Activated CD4-positive, alpha-beta T cell treated with anti-CD3 and anti-CD28 coated beads, Interleukin-2, Interleukin-6, amounts not matched to agents 100 ng/mL and 50 ng/mL, durations not matched to agents 16 hours and 8 hours (primary cell): ENCODE measurements around the gene AQP12B.
A peak's percentile ranks its signal among the peaks of the same experiment; 100 is the strongest.
"Not testable (repeated sequence)": the region's sequence is repeated elsewhere in the genome, so short reads cannot be mapped to it uniquely, and the experiment has no call there.

Experiments used
- DNase-seq: peaks from one replicate; pipeline ENCODE4 v3.0.0-alpha.2; 2020

Gene AQP12B

DNA sequence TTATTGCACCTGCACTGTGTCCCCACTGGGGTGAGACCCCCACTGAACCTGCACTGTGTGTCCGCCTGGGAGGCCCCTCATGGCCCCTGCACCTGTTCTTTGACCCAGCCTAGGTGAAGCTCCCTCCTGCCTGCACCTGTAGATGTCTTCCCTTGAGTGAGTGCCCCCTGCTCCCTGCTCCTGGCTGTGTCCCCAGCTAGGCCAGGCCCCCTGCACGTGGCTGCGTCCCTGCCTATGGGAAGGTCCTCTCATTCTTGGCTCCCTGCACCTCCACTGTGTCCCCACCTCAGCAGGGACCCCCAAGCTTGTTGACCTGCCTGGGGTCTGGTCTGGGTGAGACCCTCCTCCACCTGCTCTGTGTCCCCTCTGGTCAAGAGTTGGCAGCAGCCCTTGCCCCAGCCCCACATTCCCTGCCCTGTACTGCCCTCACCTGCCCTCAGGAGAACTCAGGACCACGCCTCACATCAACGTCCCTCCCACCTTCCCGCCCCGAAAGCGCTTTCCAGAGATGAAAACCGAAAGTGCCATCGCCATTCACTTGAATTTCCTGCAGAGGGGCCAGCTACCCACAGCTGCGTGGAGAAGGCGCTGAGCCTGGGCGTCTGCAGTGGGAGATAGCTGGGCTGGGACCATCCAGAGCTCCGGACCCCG, 769 bp upstream of the AQP12B start:
- not testable (repeated sequence) for DNase-seq

DNA sequence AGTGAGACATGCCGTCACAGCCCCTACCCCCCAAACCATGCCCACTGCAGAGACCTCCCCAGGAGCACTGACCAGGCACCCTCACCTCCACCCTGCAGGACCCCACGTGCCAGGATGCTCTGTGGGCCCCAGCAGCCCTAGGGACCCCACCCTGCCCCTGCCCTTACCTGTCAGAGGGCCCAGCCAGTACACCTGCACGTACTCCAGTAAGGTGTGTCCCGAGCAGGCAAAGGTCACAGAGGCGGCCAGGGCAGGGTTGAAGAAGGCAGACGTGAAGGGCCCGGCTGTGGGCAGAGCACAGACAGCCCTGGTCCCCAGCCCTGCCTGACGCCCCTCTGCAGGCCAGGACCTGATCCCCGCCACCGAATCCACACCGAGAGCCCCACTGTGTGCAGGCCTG, 2.5 kb downstream of the AQP12B start:
- DNase-seq, result not testable (repeated sequence)

DNA sequence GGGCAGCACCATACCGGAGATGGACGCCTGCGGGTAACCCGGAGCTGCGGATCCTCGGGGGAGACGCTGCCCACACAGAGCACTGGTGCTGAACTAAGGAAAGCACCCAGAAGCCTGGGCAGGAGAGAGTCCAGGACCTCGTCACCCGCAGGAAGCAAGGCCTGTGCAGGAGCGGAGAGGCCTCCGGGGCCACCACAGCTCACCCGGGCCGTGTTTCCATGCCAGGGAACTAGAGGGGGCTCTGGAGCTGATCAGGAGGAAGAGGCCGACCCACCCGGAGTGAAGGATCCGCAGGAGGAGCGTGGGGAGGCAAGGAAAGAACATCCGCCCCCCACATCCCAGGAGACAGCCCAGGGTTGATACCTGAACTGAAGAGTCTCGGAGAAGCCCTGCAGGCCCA, 3.8 kb downstream of the AQP12B start:
- DNase-seq, result not testable (repeated sequence)

DNA sequence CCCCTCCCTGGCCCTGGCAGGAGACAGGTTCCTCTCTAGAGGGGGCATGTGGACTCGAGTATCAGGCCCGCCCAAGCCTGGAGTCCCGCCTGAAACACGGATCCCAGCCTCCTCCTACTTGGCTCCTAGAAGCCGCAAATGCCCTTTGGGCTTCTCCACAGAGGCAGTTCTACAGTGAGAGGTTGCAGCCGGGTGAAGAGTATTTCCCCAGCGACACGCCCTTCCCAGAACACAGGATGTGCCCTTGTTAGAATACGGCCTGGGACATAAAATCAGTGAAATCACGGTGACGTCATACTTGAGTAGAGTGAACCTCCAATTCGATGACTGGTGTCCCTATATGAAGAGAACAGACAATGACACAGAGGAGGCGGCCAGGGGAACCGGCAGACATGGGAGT, 4.6 kb downstream of the AQP12B start:
- DNase-seq, result not testable (repeated sequence)

DNA sequence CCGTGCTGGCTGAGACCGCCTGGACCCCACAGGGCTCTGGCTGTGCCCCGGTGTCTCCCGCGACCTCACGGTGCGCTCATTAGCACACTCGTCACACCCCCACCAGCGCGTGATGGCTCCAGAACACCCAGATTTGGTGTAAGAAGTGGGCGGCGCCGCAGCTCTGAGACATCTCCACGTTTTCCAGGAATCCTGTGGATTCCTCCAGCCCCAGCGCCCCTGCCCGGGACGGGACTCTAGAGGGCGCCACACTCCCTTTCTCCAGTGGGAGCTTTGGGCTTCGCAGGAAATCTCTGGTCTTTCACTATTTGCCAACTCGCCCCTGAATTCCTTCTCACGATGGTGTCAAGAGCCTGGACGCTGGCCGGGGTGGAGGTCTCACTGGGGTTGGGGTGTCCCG, 7.3 kb downstream of the AQP12B start:
- not testable (repeated sequence) for DNase-seq

DNA sequence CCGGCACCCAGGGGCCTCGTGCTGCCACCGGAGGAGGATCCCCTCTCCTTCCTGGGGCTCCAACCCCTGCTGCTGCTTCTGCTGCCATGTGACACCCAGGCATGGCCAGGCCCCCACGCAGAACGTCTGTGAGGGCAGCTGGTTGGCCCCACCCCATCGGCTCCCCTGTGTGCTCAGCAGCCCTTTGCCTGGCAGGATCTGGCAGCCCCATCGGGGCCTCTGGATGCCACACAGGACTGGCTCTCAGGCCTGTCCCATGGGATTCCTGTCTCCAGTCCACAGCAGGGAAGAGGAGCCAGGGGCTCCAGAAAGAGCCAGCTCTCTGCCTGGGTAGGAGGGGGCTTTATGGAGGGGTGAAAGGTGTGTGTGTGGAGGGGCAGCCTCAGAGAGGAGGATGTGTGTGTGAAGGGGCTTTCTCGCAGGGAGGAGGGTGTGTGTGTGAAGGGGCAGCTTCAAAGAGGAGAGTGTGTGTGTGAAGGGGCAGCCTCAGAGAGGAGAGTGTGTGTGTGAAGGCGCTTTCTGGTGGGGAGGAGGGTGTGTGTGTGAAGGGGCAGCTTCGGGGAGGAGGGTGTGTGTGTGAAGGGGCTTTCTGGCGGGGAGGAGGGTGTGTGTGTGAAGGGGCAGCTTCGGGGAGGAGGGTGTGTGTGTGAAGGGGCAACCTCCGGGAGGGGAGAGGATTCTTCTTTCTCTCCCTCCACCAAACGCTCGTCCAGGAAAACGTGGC, 8.1 kb downstream of the AQP12B start:
- not testable (repeated sequence) for DNase-seq

DNA sequence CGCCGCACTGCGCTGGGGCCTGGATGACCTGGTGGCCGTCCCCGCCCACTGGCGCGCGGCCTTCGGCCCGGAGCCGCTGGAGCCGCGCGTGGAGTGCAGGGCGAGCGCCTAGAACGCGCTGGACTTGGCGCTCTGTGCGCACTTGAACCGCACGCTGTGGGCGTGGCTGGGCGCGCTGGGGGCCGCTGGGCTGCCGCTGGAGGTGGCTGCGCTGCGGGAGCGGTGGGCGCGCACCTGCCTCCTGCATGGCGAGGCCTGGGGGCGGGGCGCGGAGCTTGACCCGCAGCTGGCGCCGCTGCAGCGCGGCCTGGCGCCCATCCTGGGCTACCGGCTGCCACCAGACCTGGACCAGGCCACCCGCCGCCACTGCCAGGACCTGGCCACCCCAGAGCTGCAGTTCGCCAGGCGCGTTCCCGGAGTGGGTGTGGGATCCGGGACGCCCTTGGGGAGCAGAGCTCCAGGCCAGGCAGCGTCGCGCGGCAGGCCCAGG, 9.9 kb downstream of the AQP12B start:
- no peak for DNase-seq

DNA sequence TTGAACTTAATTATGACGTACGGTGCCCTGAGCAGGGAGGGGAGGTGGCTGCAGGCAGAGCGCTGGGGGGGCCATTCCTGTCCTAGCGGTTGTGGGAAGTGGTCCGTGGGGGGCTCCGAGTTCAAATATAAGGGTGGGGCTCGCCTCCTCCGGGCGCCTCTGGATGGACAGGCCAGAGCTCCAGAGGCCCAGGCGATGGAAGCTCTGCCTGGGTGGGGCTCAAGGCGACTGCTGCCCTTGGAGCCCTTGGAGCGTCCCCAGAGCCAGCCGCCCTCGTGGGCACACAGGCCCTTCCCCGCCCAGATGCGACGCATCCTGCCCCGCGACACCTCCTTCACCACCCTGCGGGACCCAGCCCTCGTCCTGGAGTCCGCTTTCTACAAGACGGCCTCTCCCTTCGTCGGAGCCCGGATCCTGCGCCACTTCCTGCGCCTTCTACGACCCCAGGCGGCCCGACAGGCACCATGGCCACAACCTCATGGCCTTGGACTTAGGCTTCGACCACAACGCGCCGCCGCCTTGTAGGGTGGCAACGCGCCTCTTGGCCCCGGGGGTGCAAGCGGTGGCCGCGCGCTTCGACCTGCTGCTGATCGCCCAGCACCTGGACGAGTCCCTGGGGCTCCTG, 10.5 kb downstream of the AQP12B start:
- no peak for DNase-seq

DNA sequence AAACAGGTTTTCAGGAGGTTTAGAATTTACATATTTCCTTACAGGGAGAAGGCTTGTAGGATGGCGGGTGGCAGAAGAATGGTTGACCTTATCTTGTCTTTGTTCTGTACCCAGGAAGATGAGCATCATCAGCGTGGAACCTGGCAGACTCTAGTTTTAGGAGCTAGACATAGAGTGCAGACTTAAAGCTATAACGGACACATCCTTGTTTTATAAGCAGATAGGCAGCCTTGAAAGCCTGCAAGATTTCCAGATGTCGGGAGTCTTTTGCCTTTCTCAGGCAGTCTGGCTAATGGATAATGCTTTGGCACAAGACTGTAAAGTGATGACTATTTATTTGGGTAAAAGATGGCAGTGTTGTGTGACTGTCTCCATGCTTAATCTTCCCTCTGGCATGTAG, 11.7 kb downstream of the AQP12B start:
- no peak for DNase-seq

DNA sequence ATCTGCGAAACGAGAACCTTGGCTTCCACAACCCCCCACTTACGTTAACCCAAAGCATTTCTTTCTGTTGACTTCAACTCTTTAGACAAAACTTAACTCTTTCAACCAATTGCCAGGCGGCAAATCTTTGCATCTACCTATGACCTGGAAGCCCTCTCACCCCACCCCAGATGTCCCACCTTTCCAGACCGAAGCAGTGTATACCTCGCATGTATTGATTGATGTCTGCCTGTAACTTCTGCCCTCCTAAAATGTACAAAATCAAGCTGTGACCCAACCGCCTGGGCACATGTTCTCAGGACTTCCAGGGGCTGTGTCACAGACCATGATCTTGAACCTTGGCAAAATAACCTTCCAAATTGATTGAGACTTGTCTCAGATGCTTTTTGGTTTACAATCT, 12.3 kb downstream of the AQP12B start:
- no peak for DNase-seq

DNA sequence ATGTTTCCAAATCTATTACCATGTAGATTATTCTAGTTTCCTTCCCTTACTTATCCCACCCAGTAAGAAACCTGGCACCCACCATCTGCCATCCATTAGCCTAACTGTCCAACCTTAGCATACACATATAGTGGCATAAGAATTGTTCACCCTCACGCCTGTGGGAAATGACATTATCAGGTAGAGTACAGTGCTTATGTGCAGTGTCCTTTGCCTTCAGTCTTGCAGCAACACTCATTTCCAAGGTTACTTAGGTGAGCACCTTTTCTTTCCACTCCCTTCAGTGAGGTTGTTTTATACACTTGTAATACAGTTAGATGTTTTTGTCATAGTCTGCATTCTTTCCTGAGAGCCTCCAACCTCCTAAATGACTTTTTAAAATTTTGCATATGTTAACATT, 18.1 kb downstream of the AQP12B start:
- no peak for DNase-seq

DNA sequence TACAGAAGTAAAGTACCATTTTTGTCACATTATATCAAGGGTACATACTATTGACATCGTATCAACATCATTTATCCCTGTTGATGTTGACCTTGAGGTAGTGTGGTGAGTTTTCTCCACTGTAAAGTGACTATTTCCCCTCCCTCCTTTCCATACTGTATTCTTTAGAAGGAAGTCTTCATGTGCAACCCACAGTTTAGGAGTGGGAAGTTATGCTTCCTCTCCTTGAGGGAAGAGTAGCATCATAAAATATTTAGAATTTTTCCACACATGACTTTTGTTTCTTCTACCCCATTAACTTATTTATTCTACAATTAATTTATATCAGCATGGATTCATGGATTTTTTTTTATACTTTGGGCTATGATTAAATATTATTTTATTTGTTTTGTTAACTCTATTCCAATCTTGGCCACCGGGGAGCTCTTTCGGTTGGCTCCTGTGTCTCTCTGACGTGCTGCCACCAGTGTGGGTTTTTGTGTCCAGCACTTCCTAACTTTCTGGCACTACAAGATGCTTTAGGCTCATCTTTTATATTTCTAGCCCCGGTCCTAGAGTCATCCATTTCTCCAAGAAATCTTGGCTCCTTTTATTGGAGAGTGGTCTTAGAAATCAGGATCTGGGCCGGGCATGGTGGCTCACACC, 19.0 kb downstream of the AQP12B start:
- no peak for DNase-seq

DNA sequence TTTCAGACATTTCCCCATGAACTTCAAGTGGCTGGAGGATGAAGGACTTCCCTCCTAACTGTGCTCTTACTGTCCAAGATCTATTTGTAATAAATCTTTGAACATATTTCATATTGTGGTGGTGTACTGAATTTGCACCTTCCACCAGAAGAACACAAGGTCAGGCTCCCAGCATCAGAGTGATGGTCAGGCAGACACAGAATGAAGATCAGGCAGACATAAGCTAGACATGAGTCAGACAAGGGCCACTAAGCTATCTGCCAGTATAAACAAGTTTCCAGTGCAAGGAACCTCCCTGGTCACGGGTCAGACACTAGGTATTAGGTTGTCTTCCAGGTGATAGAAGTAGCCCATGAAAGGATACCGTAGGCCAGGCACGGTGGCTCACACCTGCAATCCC, 20.0 kb downstream of the AQP12B start:
- DNase-seq, result no peak

DNA sequence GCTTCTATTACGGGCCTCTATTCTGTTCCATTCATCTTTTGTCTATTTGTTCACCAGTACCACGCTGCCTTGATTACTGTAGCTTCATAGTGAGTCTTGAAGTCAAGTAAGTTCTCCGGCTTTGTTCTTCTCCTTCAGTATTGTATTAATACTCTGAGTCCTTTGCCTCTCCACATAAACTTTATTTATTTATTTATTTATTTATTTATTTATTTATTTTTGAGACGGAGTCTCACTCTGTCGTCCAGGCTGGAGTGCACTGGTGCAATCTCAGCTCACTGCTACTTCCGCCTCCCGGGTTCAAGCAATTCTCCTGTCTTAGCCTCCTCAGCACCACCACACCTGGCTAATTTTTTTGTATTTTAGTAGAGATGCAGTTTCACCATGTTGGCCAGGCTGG, 22.8 kb downstream of the AQP12B start:
- DNase-seq, result not testable (repeated sequence)

DNA sequence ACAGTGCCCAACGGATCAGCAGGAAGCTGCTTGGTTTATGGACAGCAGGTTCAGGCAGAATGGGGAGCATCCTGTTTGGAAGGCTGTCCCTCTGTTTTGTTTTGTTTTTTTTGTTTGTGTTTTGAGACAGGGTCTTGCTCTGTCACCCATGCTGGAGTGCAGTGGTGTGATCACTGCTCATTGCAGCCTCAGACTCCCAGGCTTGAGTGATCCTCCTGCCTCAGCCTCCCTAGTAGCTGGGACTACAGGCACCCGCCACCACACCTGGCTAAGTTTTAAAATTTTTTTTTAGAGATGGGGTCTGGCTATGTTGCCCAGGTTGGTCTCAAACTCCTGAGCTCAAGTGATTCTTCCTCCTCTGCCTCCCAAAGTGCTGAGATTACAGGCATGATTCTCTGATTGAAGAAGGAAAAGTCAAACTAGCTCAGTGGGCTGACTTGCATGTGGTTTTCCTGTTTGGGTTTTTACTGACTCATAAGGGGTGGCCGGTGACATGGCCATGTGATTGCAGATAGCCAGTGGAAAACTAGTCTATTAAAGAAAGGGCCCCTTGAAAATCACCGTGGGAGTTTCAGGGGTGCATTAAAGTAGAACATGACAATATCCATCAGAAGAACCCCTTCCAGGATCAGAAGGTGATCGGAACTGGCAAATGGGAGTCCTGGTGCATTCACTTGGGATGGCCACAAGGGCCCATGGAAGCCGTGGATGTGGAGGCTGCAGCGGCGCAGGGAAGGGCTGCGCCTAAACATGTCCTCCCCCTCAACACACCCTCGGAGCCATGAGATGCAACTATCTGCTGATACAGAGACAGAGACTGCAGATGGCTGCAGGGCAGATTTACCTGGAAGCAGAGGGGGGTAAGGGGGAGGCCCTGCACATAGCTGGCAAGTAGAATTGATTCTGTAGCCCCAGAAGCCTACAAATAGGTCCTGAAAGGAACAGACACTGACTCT, 26.5 kb downstream of the AQP12B start:
- DNase-seq, result peak; percentile 45

DNA sequence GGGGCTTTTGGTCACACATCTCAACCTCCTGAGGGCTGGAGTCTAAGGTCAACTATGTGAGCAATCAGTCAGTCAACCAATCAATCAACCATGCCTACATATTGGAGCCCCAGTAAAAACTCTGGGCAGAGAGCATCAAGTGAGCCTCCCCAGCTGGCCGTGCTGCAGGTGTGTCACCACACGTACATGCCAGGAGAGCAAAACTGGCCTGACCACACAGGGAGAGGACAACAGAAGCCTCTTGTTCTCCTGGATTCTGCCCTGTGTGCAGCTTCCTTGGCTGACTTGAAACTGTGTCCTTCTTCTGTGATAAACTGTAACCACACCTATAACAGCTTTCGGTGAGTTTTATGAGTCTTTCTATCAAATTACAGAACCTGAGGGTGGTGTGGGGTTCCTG, 31.5 kb downstream of the AQP12B start:
- DNase-seq, result no peak

DNA sequence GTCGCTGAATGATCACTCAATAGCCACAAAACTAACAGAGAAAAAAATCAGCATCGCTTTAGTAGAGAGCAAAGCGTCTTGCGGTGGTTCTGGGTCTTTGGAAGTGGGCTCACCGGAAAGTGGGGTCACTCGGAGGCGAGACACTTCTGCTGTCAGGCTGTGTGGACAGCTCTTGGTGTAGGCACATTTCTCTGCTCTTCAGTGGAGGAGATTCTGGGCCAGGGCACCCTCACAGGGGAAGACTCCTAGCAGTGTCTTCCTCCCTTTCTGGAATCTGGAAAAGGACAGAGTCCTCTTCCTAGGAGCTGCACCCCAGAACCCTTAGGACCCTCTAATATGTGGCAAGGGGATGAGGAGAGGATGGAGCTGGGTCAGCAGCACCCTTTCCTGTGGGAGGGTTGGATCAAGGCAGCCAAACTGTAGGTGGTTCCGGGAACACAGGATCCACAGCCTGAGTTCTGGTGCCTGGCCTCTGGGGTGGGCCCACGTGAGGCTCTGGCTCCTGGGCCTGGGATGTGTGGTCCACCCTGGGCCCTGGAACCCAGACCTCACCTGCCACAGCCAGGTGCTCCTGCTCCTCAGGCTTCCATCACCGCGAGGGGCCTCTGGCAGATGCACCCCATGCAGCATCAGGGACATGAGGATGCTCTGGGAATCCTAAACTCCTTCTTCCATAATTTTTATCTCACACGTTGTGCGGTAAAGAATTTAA, 32.3 kb downstream of the AQP12B start:
- no peak for DNase-seq

DNA sequence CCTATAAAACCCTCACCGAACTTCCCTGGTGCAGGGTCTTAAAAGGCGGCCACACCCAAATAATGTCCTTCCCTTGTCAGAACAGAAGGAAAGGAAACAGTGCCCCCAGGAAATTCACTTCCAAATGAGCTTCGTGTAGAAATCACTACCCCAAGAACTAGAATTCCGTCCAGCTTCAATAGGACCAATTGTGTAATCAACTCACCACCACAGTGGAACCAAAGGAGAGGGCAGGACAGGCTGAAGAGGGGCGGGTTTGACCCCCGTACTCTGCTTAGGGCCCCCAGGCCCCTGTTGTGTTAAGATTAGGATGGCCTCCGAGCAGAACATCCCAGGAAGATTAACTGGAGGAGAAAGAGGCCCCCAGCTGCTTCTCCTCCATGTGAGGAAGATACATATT, 33.4 kb downstream of the AQP12B start:
- no peak for DNase-seq

DNA sequence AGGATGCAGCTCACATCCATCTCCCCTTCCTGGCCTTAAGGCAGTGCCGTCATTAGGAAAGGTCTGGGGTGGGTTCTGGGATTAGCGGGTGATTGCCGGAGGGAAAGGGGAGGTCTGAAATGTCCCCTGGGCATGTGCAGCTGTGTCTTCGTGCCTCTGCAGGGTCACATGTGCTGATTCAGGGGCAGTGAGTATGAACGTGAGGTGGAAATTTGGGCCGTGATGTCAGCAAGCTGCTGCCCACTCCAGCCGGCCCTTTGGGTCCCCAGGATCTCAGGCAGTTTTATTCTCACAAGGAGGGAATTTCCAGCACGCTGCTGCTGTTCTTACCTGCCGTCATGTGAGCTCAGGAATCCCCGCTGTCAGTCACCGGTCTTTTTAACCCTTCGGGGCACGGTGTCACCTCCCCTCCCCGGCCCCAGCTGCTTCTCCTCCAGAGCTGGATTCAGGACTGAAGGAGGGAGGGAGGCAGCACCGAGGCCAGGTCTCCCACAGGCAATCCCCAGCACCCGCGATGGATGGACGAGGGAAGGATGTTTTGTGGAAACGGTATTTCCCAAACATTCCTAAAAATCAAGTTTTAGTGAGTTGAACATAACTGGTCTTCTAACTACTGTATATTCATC, 33.9 kb downstream of the AQP12B start:
- no peak for DNase-seq

DNA sequence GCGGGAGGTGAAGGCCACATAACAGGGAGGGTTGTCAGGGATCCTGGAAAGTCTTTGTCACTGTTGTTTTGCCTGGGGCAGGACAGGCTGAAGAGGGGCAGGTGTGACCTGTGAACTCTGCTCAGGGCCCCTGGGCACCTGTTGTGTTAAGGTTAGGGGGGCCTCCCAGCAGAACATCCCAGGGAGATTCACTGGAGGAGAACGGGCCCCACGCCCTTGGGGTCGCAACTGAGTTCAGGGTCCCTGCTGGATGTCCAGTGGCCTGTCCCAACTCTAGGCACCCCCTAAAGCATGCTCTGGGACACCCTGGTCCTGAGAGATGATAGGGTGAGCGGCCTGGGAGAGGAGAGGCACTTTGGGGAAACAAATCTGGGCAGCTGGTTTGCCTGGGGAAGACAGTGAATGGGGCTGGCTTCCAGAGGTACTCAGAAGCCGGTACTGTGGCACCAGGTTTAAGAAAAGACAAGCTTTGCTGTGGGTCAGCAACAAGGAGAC, 34.5 kb downstream of the AQP12B start:
- DNase-seq, result no peak
